ENCODE data around the gene ZNF48. TPM values are rescaled to one million over a fixed set of nuclear protein-coding genes. Genes with fewer than 3 reads are reported as not detected.

The ZNF48 gene
- total RNA-seq, 1 experiment from 2014 or later: 24.8 TPM

- intact Hi-C loops (cut with micrococcal nuclease; ENCODE audit: unreplicated experiment): no loop called here
- Mint-ChIP-seq H3K9me3 (ENCODE audit: low read depth, unreplicated experiment) (no peaks in the 10 kb centered on the region), H3K27me3 (ENCODE audit: unreplicated experiment) (no peaks in the 10 kb centered on the region), H3K36me3 (ENCODE audit: insufficient read depth, unreplicated experiment) (peaks cover 60% of the 10 kb centered on the region), H3K4me3 (ENCODE audit: low read depth, unreplicated experiment) (no peak overlapping the region), H3K4me1 (ENCODE audit: low read depth, unreplicated experiment) (peaks cover 16% of the 10 kb centered on the region), H3K27ac (ENCODE audit: unreplicated experiment) (no peak overlapping the region)
- no peak for TF ChIP-seq CTCF (IDR thresholded peaks at IDR 0.05; ENCODE audit: unreplicated experiment)
- CTCF ChIA-PET: no interaction called here
- BruUV-seq (replicated peaks): no TSS peak
- no peak for DNase-seq
Observed at GRCh38 chr16:30349675-30350074, 45.5 kb upstream of the ZNF48 start.

- DNase-seq: no peak
- Mint-ChIP-seq H3K27me3 (ENCODE audit: unreplicated experiment) (no peaks in the 10 kb centered on the region), H3K9me3 (ENCODE audit: low read depth, unreplicated experiment) (no peaks in the 10 kb centered on the region), H3K4me3 (ENCODE audit: low read depth, unreplicated experiment) (no peak overlapping the region), H3K36me3 (ENCODE audit: insufficient read depth, unreplicated experiment) (peaks cover 66% of the 10 kb centered on the region), H3K4me1 (ENCODE audit: low read depth, unreplicated experiment) (peaks cover 16% of the 10 kb centered on the region), H3K27ac (ENCODE audit: unreplicated experiment) (peak overlapping the region; percentile 9)
- no peak for TF ChIP-seq CTCF (IDR thresholded peaks at IDR 0.05; ENCODE audit: unreplicated experiment)
- intact Hi-C loops (cut with micrococcal nuclease; ENCODE audit: unreplicated experiment): no loop called here
- CTCF ChIA-PET: no interaction called here
- BruUV-seq (replicated peaks): no TSS peak
Observed at GRCh38 chr16:30350134-30350871, 44.9 kb upstream of the ZNF48 start.

- intact Hi-C loops (cut with micrococcal nuclease; ENCODE audit: unreplicated experiment): no loop called here
- Mint-ChIP-seq H3K4me1 (ENCODE audit: low read depth, unreplicated experiment) (peaks cover 19% of the 10 kb centered on the region), H3K27me3 (ENCODE audit: unreplicated experiment) (no peaks in the 10 kb centered on the region), H3K36me3 (ENCODE audit: insufficient read depth, unreplicated experiment) (peaks cover 74% of the 10 kb centered on the region), H3K27ac (ENCODE audit: unreplicated experiment) (no peak overlapping the region), H3K9me3 (ENCODE audit: low read depth, unreplicated experiment) (no peaks in the 10 kb centered on the region), H3K4me3 (ENCODE audit: low read depth, unreplicated experiment) (no peak overlapping the region)
- no TSS peak for BruUV-seq (replicated peaks)
- no peak for TF ChIP-seq CTCF (IDR thresholded peaks at IDR 0.05; ENCODE audit: unreplicated experiment)
- no peak for DNase-seq
- CTCF ChIA-PET: no interaction called here
Observed at GRCh38 chr16:30351001-30351441, 44.2 kb upstream of the ZNF48 start.

- CTCF ChIA-PET: no interaction called here
- no peak for TF ChIP-seq CTCF (IDR thresholded peaks at IDR 0.05; ENCODE audit: unreplicated experiment)
- Mint-ChIP-seq H3K4me1 (ENCODE audit: low read depth, unreplicated experiment) (peaks cover 26% of the 10 kb centered on the region), H3K4me3 (ENCODE audit: low read depth, unreplicated experiment) (no peak overlapping the region), H3K27me3 (ENCODE audit: unreplicated experiment) (no peaks in the 10 kb centered on the region), H3K36me3 (ENCODE audit: insufficient read depth, unreplicated experiment) (peaks cover 81% of the 10 kb centered on the region), H3K27ac (ENCODE audit: unreplicated experiment) (peak overlapping the region; percentile 56), H3K9me3 (ENCODE audit: low read depth, unreplicated experiment) (no peaks in the 10 kb centered on the region)
- BruUV-seq (replicated peaks): no TSS peak
- intact Hi-C loops (cut with micrococcal nuclease; ENCODE audit: unreplicated experiment): no loop called here
- DNase-seq: no peak
Observed at GRCh38 chr16:30351586-30352419, 43.4 kb upstream of the ZNF48 start.

All from Calu3 (cell line).